ENCODE data around the gene CIC. TPM values are rescaled to one million over a fixed set of nuclear protein-coding genes. Genes with fewer than 3 reads are reported as not detected.
"Not testable (repeated sequence)": the region's sequence is repeated elsewhere in the genome, so short reads cannot be mapped to it uniquely, and the experiment has no call there.

Gene CIC
- polyA plus RNA-seq, 1 donor (not counting 4 experiments of a cell fraction or from before 2014, with no cell fraction given) = 3.1 TPM

- FAIRE-seq = no peak
- dilution Hi-C loops (cut with MboI; ENCODE audit: extremely low pct_ligation_motif_present, low sequenced_read_pairs) = no loop called here
- H3K79me2 ChIP-seq (ENCODE audit: control insufficient read depth, insufficient read depth, low read length) = no peaks in the 10 kb centered on the region
These were observed 7.3 kb upstream of the CIC start for GRCh38 chr19:42261763-42262162.

GRCh38 chr19:42266105-42266504, 2.9 kb upstream of the CIC start:
- H2AFZ ChIP-seq (ENCODE audit: control insufficient read depth, low read length); H4K20me1 ChIP-seq (ENCODE audit: control insufficient read depth, extremely low read depth, insufficient read depth, low read length); dilution Hi-C loops (cut with MboI; ENCODE audit: extremely low pct_ligation_motif_present, low sequenced_read_pairs); H3K27ac ChIP-seq (ENCODE audit: control insufficient read depth, insufficient read depth, low read length); H3K79me2 ChIP-seq (ENCODE audit: control insufficient read depth, insufficient read depth, low read length); H3K9me1 ChIP-seq (ENCODE audit: control insufficient read depth, extremely low read depth, insufficient read depth, low read length); H3K36me3 ChIP-seq (ENCODE audit: control insufficient read depth in 2 of 2, extremely low read depth in 1 of 2, insufficient read depth in 2 of 2, low read length in 2 of 2); H3K4me3 ChIP-seq (ENCODE audit: control insufficient read depth in 2 of 3, extremely low read depth in 1 of 3, insufficient read depth in 2 of 3, low read depth in 1 of 3, low read length in 3 of 3); H3K4me2 ChIP-seq (ENCODE audit: control insufficient read depth, extremely low read depth, insufficient read depth, low read depth, low read length); FAIRE-seq; H3K27me3 ChIP-seq (ENCODE audit: control insufficient read depth, extremely low read depth, insufficient read depth, low read length); DNase-seq (ENCODE audit: low read depth, low spot score); H3K9ac ChIP-seq (ENCODE audit: control insufficient read depth, extremely low read depth, insufficient read depth, low read length); H3K9me3 ChIP-seq (ENCODE audit: control insufficient read depth, low read depth, low read length): not testable (repeated sequence)
- H3K4me1 ChIP-seq (ENCODE audit: control insufficient read depth, extremely low read depth, insufficient read depth, low read length) = peaks cover 19% of the 10 kb centered on the region

More at GRCh38 chr19:42261763-42262162, 7.3 kb upstream of the CIC start:
- H2AFZ ChIP-seq (ENCODE audit: control insufficient read depth, low read length) = no peak overlapping the region
- no peak overlapping the region for H3K4me2 ChIP-seq (ENCODE audit: control insufficient read depth, extremely low read depth, insufficient read depth, low read depth, low read length)
- TF ChIP-seq CTCF (optimal IDR thresholded peaks at IDR 0.05 in 1 of 3, IDR thresholded peaks at IDR 0.05 in 1 of 3, conservative IDR thresholded peaks at IDR 0.05 in 1 of 3; ENCODE audit: extremely low read depth in 1 of 3, insufficient read depth in 2 of 3, low read length in 3 of 3) (no peak), EZH2 (IDR thresholded peaks at IDR 0.05; ENCODE audit: low read length) (no peak)
- no peak overlapping the region for H3K27ac ChIP-seq (ENCODE audit: control insufficient read depth, insufficient read depth, low read length)
- no peaks in the 10 kb centered on the region for H3K4me1 ChIP-seq (ENCODE audit: control insufficient read depth, extremely low read depth, insufficient read depth, low read length)
- H4K20me1 ChIP-seq (ENCODE audit: control insufficient read depth, extremely low read depth, insufficient read depth, low read length) = no peaks in the 10 kb centered on the region
- no peak for DNase-seq (ENCODE audit: low read depth, low spot score)
- H3K27me3 ChIP-seq (ENCODE audit: control insufficient read depth, extremely low read depth, insufficient read depth, low read length) = no peaks in the 10 kb centered on the region
- no peak overlapping the region for H3K4me3 ChIP-seq (ENCODE audit: control insufficient read depth in 2 of 3, extremely low read depth in 1 of 3, insufficient read depth in 2 of 3, low read depth in 1 of 3, low read length in 3 of 3)
- H3K9me3 ChIP-seq (ENCODE audit: control insufficient read depth, low read depth, low read length) = no peaks in the 10 kb centered on the region
- no peaks in the 10 kb centered on the region for H3K9me1 ChIP-seq (ENCODE audit: control insufficient read depth, extremely low read depth, insufficient read depth, low read length)
- H3K36me3 ChIP-seq (ENCODE audit: control insufficient read depth in 2 of 2, extremely low read depth in 1 of 2, insufficient read depth in 2 of 2, low read length in 2 of 2) = no peaks in the 10 kb centered on the region
- H3K9ac ChIP-seq (ENCODE audit: control insufficient read depth, extremely low read depth, insufficient read depth, low read length) = no peak overlapping the region

GRCh38 chr19:42266928-42267603, 2.0 kb upstream of the CIC start:
- H3K36me3 ChIP-seq (ENCODE audit: control insufficient read depth in 2 of 2, extremely low read depth in 1 of 2, insufficient read depth in 2 of 2, low read length in 2 of 2); H3K9me1 ChIP-seq (ENCODE audit: control insufficient read depth, extremely low read depth, insufficient read depth, low read length); H4K20me1 ChIP-seq (ENCODE audit: control insufficient read depth, extremely low read depth, insufficient read depth, low read length); H3K27me3 ChIP-seq (ENCODE audit: control insufficient read depth, extremely low read depth, insufficient read depth, low read length); dilution Hi-C loops (cut with MboI; ENCODE audit: extremely low pct_ligation_motif_present, low sequenced_read_pairs); H3K4me3 ChIP-seq (ENCODE audit: control insufficient read depth in 2 of 3, extremely low read depth in 1 of 3, insufficient read depth in 2 of 3, low read depth in 1 of 3, low read length in 3 of 3); DNase-seq (ENCODE audit: low read depth, low spot score); H3K9me3 ChIP-seq (ENCODE audit: control insufficient read depth, low read depth, low read length); FAIRE-seq: not testable (repeated sequence)
- Histone ChIP-seq H2AFZ (ENCODE audit: control insufficient read depth, low read length) (peak overlapping the region; percentile 99), H3K4me1 (ENCODE audit: control insufficient read depth, extremely low read depth, insufficient read depth, low read length) (peaks cover 25% of the 10 kb centered on the region), H3K27ac (ENCODE audit: control insufficient read depth, insufficient read depth, low read length) (peak overlapping the region; percentile 99), H3K9ac (ENCODE audit: control insufficient read depth, extremely low read depth, insufficient read depth, low read length) (peak overlapping the region; percentile 99), H3K4me2 (ENCODE audit: control insufficient read depth, extremely low read depth, insufficient read depth, low read depth, low read length) (peak overlapping the region; percentile 99), H3K79me2 (ENCODE audit: control insufficient read depth, insufficient read depth, low read length) (peaks cover 19% of the 10 kb centered on the region)
